Activated naive CD4-positive, alpha-beta T cell treated with Interleukin-2 at 50 U/mL for 16 hours (primary cell): ENCODE results near the gene TESK1.
"Not testable (repeated sequence)": the region's sequence is repeated elsewhere in the genome, so short reads cannot be mapped to it uniquely, and the experiment has no call there.

ENCODE experiments used
- DNase-seq: peaks from one replicate; pipeline ENCODE4 v3.0.0-alpha.2; 2020

TESK1 gene

DNA sequence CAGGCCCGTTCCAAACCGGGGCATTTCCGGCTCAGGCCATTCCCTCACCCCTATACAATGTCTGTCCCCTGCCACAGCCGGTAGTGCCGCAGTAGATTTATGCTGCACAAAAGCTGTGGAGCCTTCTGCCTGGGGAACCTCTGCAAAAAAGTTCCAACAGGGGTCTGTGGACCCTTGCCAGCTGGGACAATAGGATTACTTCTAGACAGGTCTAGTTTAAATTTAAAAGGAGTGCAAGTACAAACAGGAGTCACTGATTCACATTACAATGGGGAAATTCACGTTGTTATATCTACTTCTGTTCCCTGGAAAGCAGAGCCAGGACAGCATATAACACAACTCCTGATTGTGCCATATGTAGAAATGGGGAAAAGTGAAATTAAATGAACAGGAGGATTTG, 21.5 kb upstream of the TESK1 start:
- DNase-seq = not testable (repeated sequence)

GRCh38 chr9:35584681-35585080, 20.4 kb upstream of the TESK1 start:
- DNase-seq = not testable (repeated sequence)

DNA sequence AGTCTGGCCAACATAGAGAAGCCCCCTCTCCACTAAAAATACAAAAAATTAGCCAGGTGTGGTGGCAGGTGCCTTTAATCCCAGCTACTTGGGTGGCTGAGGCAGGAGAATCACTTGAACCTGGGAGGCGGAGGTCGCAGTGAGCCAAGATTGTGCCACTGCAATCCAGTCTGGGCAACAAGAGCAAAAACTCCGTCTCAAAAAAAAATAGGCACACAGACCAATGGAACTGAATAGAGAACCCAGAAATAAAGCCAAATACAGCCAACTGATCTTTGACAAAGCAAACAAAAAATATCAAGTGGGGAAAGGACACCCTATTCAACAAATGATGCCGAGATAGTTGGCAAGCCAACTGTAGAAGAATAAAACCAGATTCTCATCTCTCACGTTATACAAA, 16.6 kb upstream of the TESK1 start:
- DNase-seq = not testable (repeated sequence)

DNA sequence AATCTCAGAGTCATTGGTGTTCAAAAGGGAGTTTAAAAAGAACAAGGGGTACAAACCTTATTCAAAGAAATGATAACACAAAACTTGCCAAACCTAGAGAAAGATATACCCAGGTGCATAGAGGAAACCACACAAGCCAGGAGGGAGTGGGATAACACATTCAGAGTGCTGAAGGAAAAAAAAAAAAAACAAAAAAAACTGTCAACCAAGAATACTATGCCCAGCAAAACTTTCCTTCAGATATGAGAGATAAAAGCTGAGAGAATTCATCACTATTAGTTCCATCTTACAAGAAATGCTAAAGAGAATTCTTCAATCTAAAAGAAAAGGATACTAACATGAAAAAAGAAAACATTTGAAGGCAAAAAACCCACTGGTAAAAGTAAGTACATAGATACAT, 11.5 kb upstream of the TESK1 start:
- no peak for DNase-seq

DNA sequence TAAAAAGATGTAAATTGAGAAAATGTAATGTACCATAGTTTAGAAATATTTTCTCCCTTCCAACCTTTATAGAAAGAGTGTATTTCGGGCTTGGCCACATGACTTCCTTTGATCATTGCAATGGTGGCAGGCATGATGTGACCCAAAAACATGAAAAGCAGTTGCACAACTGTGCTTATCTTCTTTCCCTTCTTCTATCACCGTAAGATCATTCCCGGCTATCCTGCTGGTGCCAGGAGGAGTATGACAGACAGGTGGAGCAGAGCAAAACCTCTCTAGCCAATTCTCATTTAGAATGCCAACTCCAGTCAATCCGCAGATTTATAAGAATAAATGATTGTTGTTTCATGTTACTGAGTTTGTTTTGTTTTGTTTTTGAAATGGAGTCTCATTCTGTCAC, 10.6 kb upstream of the TESK1 start:
- DNase-seq = no peak

- not testable (repeated sequence) for DNase-seq
Measured at GRCh38 chr9:35596907-35597306, 8.2 kb upstream of the TESK1 start.

- DNase-seq = no peak
Measured at GRCh38 chr9:35598866-35599590, 6.0 kb upstream of the TESK1 start.

DNA sequence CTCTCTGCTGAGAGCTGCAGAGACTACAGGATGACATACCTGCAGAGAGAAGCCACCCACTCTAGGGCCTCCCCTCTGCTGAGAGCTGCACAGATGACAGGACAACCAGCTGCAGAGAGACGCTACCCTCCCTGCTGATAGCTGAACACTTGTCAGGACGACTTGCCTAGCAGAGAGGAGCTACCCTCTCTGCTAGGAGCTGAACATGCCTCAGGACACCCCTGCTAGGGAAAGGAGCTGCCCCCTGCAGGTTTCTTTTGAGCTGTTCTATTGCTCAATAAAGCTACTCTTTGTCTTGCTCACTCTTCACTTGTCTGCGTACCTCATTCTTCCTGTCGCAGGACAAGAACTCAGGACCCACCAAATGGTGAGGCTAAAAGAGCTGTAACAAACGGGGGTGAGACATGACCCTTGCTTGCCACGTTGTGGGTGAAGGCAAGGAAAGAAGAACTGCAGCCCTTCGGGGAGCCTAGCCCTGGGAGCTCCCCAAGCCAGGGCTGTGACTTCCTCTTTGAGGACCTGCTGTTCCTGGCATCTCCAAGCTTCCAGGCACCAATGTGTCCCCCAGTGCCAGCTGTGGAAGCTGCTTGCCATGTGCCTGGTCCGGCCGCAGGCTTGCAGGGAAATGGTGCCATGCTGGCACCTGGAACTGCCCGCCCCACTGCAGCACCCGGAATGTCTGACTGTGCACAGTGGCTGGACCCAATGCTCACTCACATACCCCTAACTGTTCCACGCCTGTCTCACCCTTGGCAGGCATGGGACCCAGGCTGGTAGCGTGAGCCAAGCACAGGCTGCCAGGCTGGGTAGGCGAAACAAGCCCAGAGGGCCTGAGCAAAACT, 5.1 kb upstream of the TESK1 start:
- DNase-seq = no peak

GRCh38 chr9:35603506-35603985, 1.5 kb upstream of the TESK1 start:
- DNase-seq = peak; percentile 27

DNA sequence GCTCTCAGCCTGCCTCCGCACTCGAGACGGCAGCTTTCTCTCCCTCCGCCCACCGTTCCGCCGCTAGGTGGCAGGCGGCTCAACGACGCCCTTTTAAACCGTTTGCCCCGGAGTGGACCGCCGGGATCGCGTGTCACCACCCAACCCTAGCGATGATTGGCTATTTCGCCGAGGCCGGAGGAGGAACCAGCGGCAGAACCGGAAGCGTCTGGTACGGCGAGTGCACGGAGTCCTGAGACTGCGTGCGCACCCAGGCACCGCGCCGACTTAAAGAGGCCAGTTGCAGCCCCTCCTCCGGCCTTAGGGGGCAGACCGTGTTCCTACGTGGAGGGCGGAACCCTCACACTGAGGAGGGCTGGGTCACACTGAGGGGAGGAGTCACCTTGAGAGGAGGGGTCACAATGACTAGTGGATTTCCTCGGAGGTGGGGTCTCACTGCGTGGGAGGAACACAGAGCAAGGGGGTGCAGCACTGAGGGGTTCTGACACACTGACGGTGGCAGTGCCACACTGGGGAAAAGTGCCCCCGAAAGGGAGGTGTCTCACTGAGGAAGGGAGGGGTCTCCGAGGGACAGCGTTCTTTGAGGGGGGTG, 980 bp upstream of the TESK1 start:
- peak; percentile 99 for DNase-seq

- DNase-seq = peak; percentile 38
Measured at GRCh38 chr9:35605351-35606137, 482 bp downstream of the TESK1 start.

GRCh38 chr9:35606138-35606504, 1.1 kb downstream of the TESK1 start:
- no peak for DNase-seq

DNA sequence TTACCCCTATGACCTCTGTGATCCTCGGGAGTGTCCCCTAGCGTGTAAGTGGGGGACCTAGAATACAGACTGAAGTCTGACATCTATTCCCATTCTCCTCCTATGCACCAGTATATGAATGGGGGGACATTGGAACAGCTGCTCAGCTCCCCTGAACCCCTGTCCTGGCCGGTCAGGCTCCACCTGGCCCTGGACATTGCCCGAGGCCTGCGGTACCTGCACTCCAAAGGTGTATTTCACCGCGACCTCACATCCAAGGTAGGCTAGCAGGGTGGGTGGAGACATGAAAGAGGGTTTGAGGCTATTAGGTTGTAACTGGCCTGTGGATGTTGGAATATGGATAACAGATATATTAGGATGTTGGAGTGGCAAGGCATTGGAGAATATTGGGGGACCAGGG, 1.7 kb downstream of the TESK1 start:
- DNase-seq = no peak

GRCh38 chr9:35608221-35608620, 3.2 kb downstream of the TESK1 start:
- DNase-seq = no peak

DNA sequence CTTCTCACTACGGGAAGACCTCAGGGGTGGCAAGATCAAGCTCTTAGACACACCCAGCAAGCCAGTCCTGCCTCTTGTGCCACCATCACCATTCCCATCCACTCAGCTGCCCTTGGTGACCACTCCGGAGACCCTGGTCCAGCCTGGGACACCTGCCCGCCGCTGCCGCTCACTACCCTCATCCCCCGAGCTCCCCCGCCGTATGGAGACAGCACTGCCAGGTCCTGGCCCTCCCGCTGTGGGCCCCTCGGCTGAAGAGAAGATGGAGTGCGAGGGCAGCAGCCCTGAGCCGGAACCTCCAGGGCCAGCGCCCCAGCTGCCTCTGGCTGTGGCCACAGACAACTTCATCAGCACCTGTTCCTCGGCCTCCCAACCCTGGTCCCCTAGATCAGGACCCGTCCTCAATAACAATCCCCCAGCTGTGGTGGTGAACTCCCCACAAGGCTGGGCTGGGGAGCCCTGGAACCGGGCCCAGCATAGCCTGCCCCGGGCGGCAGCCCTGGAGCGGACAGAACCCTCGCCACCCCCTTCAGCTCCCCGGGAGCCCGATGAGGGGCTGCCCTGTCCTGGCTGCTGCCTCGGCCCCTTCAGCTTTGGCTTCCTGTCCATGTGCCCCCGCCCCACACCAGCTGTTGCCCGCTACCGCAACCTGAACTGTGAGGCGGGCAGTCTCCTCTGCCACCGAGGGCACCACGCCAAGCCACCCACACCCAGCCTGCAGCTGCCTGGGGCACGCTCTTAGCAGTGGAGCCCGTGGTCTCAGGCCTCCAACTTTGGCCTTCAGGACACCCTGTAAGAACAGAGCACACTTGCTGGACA, 4.1 kb downstream of the TESK1 start:
- no peak for DNase-seq

GRCh38 chr9:35609820-35610163, 4.7 kb downstream of the TESK1 start:
- DNase-seq = no peak

DNA sequence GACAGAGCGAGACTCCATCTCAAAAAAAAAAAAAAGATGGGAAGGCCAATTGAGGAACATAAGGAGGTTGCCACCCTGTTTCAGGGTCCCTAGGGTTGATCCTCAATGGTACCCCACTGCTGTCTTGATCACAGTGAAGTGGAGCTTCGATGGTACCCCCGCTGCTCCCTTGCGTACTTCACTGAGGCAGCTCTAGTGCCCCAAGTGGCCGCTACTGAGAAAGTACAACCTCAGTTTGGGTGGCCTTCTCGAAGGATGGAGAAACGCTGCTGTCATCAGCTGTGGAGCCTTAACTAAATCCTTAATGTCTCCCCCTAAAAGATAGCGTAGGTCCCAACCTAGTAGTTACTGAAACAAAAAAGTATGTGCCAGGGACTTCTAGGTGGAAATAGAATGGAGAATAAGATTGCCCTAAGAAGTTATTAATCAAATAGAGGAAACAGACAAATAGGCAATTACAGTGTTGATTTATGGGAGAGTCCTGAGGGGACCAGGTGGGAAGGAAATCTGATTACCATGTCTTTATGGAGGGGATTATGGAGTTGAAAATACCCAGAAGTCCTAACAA, 6.3 kb downstream of the TESK1 start:
- peak; percentile 69 for DNase-seq

DNA sequence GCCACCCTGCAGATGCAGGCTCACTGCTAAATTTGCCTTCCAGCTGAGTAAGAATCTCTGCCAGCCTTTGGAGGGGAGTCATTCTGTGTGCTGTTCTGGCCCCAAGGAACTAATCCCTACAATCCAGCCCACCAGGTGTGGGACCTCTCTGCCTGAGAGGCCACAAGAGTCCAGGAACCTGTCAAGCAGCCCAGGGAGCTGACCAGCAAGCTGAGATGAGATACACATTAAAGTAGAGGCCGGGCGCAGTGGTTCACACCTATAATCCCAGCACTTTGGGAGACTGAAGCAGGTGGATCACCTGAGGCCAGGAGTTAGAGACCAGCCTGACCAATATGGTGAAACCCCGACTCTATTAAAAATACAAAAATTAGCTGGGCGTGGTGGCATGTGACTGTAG, 7.0 kb downstream of the TESK1 start:
- DNase-seq = not testable (repeated sequence)

GRCh38 chr9:35612843-35613242, 7.8 kb downstream of the TESK1 start:
- DNase-seq = no peak

DNA sequence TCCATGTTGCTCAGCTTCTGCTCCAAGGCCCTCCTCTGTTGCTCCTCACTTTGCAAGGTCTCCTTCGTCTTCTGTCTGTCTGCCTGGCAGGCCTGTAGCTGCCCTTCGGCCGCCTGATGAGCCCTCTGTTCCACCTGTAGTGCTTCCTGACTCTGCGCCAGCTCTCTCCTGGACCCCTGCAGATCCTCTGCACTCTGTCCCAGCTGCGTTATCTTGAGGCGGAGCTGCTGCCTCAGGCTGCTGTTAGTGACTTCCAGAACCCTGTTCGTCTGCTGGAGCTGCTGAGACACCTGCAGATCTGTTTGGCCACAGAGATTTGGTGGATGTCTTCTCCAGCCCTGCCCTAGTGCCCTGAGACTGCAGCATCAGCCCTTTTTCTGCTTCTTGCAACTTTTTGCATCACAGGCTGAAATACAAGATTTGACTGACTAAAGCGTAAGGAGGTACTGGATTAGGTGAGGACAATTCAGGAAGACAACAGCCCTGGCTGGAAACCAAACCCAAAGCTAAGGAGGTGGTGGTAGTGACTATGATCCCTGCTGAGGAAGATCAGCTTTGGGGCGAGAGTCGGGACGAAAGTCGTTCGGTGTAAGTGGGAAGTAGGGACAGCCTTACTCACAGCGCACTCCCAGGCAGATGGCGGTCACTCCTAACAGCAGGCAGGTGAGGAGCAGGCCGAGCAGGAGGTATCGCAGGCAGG, 11.1 kb downstream of the TESK1 start:
- no peak for DNase-seq
